Naive thymus-derived CD4-positive, alpha-beta T cell (primary cell): Measurements from ENCODE around the gene APBB1IP. TPM values are rescaled to one million over a fixed set of nuclear protein-coding genes. Genes with fewer than 3 reads are reported as not detected.

Experiments used
- ATAC-seq: fragments of 150-1000 bp; cut with Tn5 transposase; 2 replicates; pipeline ENCODE4 v1.10.0; 2021; ENCODE audit warnings: mild to moderate bottlenecking, moderate library complexity
- CTCF ChIA-PET: fragments of 350-600 bp; sonication (Branson Sonifier 250); formaldehyde crosslinking; loops from one replicate; lab custom pipeline; 2021; ENCODE audit warnings: antibody characterized with exemption; lab: Charles Lee
- POLR2A ChIA-PET: fragments of 350-600 bp; sonication (Branson Sonifier 250); formaldehyde crosslinking; loops from one replicate; lab custom pipeline; 2021; ENCODE audit warnings: antibody characterized with exemption, inconsistent platforms; lab: Charles Lee
- DNase-seq, 9 donors: peaks; one replicate each; pipeline versions ENCODE4 v3.0.0 to v3.0.0-alpha.2; 2020 to 2022; ENCODE audit warnings: mixed read lengths in 1 of 9
- H3K27ac ChIP-seq: one replicate; pipeline ENCODE4 v1.7.0; 2013; ENCODE audit warnings: mild to moderate bottlenecking, low read depth, low read length, moderate library complexity
- H3K27me3 ChIP-seq, 2 donors: one replicate each; pipeline ENCODE4 v1.7.0; 2013; ENCODE audit warnings: low read length in 2 of 2, mild to moderate bottlenecking in 2 of 2, moderate library complexity in 2 of 2; ENCODE audit not compliant: control insufficient read depth in 2 of 2, insufficient read depth in 2 of 2
- H3K36me3 ChIP-seq, 3 experiments: 1 replicate in 2 of 3; 2 replicates in 1 of 3; pipeline ENCODE4 v1.7.0; 2013; ENCODE audit warnings: low read length in 3 of 3, mild to moderate bottlenecking in 3 of 3, moderate library complexity in 1 of 3; ENCODE audit not compliant: insufficient read depth in 3 of 3, control insufficient read depth in 2 of 3
- H3K4me1 ChIP-seq, 2 donors: one replicate each; pipeline ENCODE4 v1.7.0; 2013; ENCODE audit warnings: low read length in 2 of 2, mild to moderate bottlenecking in 2 of 2, moderate library complexity in 1 of 2; ENCODE audit not compliant: control insufficient read depth in 2 of 2, insufficient read depth in 2 of 2
- H3K4me3 ChIP-seq: 2 replicates; pipeline ENCODE4 v1.7.0; 2013; ENCODE audit warnings: mild to moderate bottlenecking, low read length
- H3K9me3 ChIP-seq, 3 experiments: 1 replicate in 2 of 3; 2 replicates in 1 of 3; pipeline ENCODE4 v1.7.0; 2013; ENCODE audit warnings: low read length in 3 of 3; ENCODE audit not compliant: control insufficient read depth in 2 of 3
- H3K27ac Mint-ChIP-seq, 9 donors: one replicate each; pipeline ENCODE4 v1.8.0; 2020 to 2022; ENCODE audit warnings: mixed read lengths in 9 of 9, mild to moderate bottlenecking in 8 of 9, moderate library complexity in 5 of 9, inconsistent platforms in 2 of 9
- H3K27me3 Mint-ChIP-seq, 5 donors: one replicate each; pipeline ENCODE4 v1.8.0; 2021 to 2022; ENCODE audit warnings: mixed read lengths in 5 of 5, mild to moderate bottlenecking in 1 of 5
- H3K36me3 Mint-ChIP-seq, 5 donors: one replicate each; pipeline ENCODE4 v1.8.0; 2020 to 2022; ENCODE audit warnings: mixed read lengths in 5 of 5, mild to moderate bottlenecking in 3 of 5, inconsistent platforms in 1 of 5
- H3K4me1 Mint-ChIP-seq, 7 donors: one replicate each; pipeline ENCODE4 v1.8.0; 2020 to 2022; ENCODE audit warnings: mixed read lengths in 7 of 7, mild to moderate bottlenecking in 3 of 7, inconsistent platforms in 1 of 7
- H3K4me3 Mint-ChIP-seq, 10 donors: one replicate each; pipeline ENCODE4 v1.8.0; 2020 to 2022; ENCODE audit warnings: mild to moderate bottlenecking in 10 of 10, mixed read lengths in 10 of 10, moderate library complexity in 6 of 10, inconsistent platforms in 2 of 10
- H3K9me3 Mint-ChIP-seq, 11 donors: one replicate each; pipeline ENCODE4 v1.8.0; 2020 to 2022; ENCODE audit warnings: mixed read lengths in 11 of 11, mild to moderate bottlenecking in 4 of 11, inconsistent platforms in 1 of 11, moderate library complexity in 1 of 11
- intact Hi-C, 2 donors: fragments of 100-400 bp; cut with micrococcal nuclease; formaldehyde crosslinking; loops; one replicate each; pipeline ENCODE4 v1.15.1; 2023
- polyA plus RNA-seq, 2 donors: library from polyadenylated mRNA; unstranded; fragments of 300-500 nt; fragmentation: Illumina TruSeq; gene quantifications; one replicate each; pipeline ENCODE4 v1.2.3, GENCODE V29; 2021
- total RNA-seq, 6 experiments: library from RNA in 5 of 6; stranded (reverse) in 5 of 6; gene quantifications; 1 replicate in 5 of 6; 2 replicates in 1 of 6; pipeline ENCODE4 v1.2.3 and lab custom pipeline; 2021 to 2026

The APBB1IP gene
- total and polyA plus RNA-seq, 7 experiments from 2014 or later = 60.2 to 101 (median 71.7) TPM

GRCh38 chr10:26481914-26482550, 43.9 kb downstream of the APBB1IP start:
- ChIA-PET POLR2A (interaction anchor here (0.6 to 2.8 kb wide), 11 partner anchors 10 to 44 kb away, joined by 3 to 24 read pairs (median 4); partner anchors contain the start of gene APBB1IP), CTCF (interaction anchor here (1.0 to 1.7 kb wide), 2 partner anchors 13 to 43 kb away, joined by 7 read pairs; no protein-coding TSS in a partner anchor)
- Histone ChIP-seq H3K36me3 (peaks cover 0 to 3% (median 0%) of the 10 kb centered on the region in 3 experiments), H3K9me3 (no peaks in the 10 kb centered on the region), H3K4me1 (peaks cover 81 to 85% of the 10 kb centered on the region in 2 donors), H3K4me3 (peak overlapping the region; percentile 46), H3K27ac (peak overlapping the region; percentile 71), H3K27me3 (no peaks in the 10 kb centered on the region)
- no peaks in the 10 kb centered on the region for H3K27me3 Mint-ChIP-seq
- DNase-seq (peak in 7 of 9 donors; percentile 65 to 90 (median 84)), ATAC-seq (peak; percentile 91)
- intact Hi-C loops = loop anchor here (1.0 to 10.0 kb wide), 8 partner anchors 13 to 1023 kb away; partner anchors contain the start of genes MASTL (in 2 of the 2), APBB1IP (in 1 of the 2), RAB18 (in 1 of the 2) and YME1L1 (in 1 of the 2)
- H3K4me1 Mint-ChIP-seq = peaks cover 60 to 85% (median 79%) of the 10 kb centered on the region in 7 donors
- H3K36me3 Mint-ChIP-seq = peaks cover 3 to 28% (median 19%) of the 10 kb centered on the region in 5 donors
- peak overlapping the region; percentile 68 to 88 (median 76) for H3K4me3 Mint-ChIP-seq
- peak overlapping the region; percentile 85 to 97 (median 95) for H3K27ac Mint-ChIP-seq
- peaks cover 0 to 1% (median 0%) of the 10 kb centered on the region in 11 donors for H3K9me3 Mint-ChIP-seq

- Mint-ChIP-seq H3K4me3 (peak overlapping the region in 9 of 10 donors; percentile 36 to 81 (median 68)), H3K27me3 (no peaks in the 10 kb centered on the region), H3K27ac (peak overlapping the region; percentile 80 to 97 (median 93)), H3K4me1 (peaks cover 59 to 85% (median 79%) of the 10 kb centered on the region in 7 donors), H3K36me3 (peaks cover under 1 to 24% (median 11%) of the 10 kb centered on the region in 5 donors), H3K9me3 (peaks cover 0 to 1% (median 0%) of the 10 kb centered on the region in 11 donors)
- H3K36me3 ChIP-seq = no peaks in the 10 kb centered on the region
- peaks cover 79 to 83% of the 10 kb centered on the region in 2 donors for H3K4me1 ChIP-seq
- no peak for DNase-seq
- ATAC-seq = no peak
- no peak overlapping the region for H3K4me3 ChIP-seq
- no peaks in the 10 kb centered on the region for H3K9me3 ChIP-seq
- POLR2A ChIA-PET = interaction anchor here (0.8 to 2.8 kb wide), 7 partner anchors 9 to 52 kb away, joined by 3 to 16 read pairs (median 4); partner anchors contain the start of gene APBB1IP
- intact Hi-C loops = loop anchor here (2.0 to 10.0 kb wide), 3 partner anchors 199 to 1021 kb away; partner anchors contain the start of genes MASTL (in 1 of the 2), RAB18 (in 1 of the 2) and YME1L1 (in 1 of the 2)
- CTCF ChIA-PET = interaction anchor here (0.7 kb wide), 1 partner anchor 69 kb away, joined by 3 read pairs; no protein-coding TSS in a partner anchor
- H3K27me3 ChIP-seq = no peaks in the 10 kb centered on the region
- H3K27ac ChIP-seq = peak overlapping the region; percentile 71
These were observed 45.4 kb downstream of the APBB1IP start for GRCh38 chr10:26483554-26483953.

- peaks cover 0 to 3% (median 0%) of the 10 kb centered on the region in 11 donors for H3K9me3 Mint-ChIP-seq
- CTCF ChIA-PET = interaction anchor here (0.6 kb wide), 1 partner anchor 12 kb away, joined by 3 read pairs; no protein-coding TSS in a partner anchor
These were observed 47.2 kb downstream of the APBB1IP start for GRCh38 chr10:26485150-26485941.

GRCh38 chr10:26486304-26486703, 48.2 kb downstream of the APBB1IP start:
- DNase-seq = no peak
- CTCF ChIA-PET = no interaction called here
- no peaks in the 10 kb centered on the region for H3K36me3 ChIP-seq
- ATAC-seq = no peak
- POLR2A ChIA-PET = interaction anchor here (0.6 to 2.6 kb wide), 10 partner anchors 11 to 63 kb away, joined by 3 to 15 read pairs (median 5); partner anchors contain the start of gene APBB1IP
- H3K27me3 ChIP-seq = no peaks in the 10 kb centered on the region
- H3K4me1 Mint-ChIP-seq = peaks cover 60 to 85% (median 74%) of the 10 kb centered on the region in 7 donors
- no peaks in the 10 kb centered on the region for H3K27me3 Mint-ChIP-seq
- peaks cover 0 to 3% (median 0%) of the 10 kb centered on the region in 11 donors for H3K9me3 Mint-ChIP-seq
- peak overlapping the region; percentile 11 for H3K4me3 ChIP-seq
- H3K4me1 ChIP-seq = peaks cover 59 to 72% of the 10 kb centered on the region in 2 donors
- no peaks in the 10 kb centered on the region for H3K9me3 ChIP-seq
- H3K36me3 Mint-ChIP-seq = peaks cover 8 to 23% (median 12%) of the 10 kb centered on the region in 5 donors
- intact Hi-C loops = loop anchor here (2.0 to 10.0 kb wide), 8 partner anchors 36 to 1846 kb away; partner anchors contain the start of genes ABI1 (in 2 of the 2), ACBD5 (in 2 of the 2), ANKRD26 (in 1 of the 2) and PDSS1 (in 1 of the 2)
- H3K27ac ChIP-seq = peak overlapping the region; percentile 84
- H3K4me3 Mint-ChIP-seq = peak overlapping the region; percentile 21 to 83 (median 74)
- H3K27ac Mint-ChIP-seq = peak overlapping the region; percentile 90 to 97 (median 94)

More at GRCh38 chr10:26485150-26485941, 47.2 kb downstream of the APBB1IP start:
- H3K4me1 ChIP-seq = peaks cover 69 to 81% of the 10 kb centered on the region in 2 donors
- POLR2A ChIA-PET = interaction anchor here (0.5 to 2.6 kb wide), 4 partner anchors 13 to 50 kb away, joined by 3 to 15 read pairs (median 4); partner anchors contain the start of gene APBB1IP
- Mint-ChIP-seq H3K27ac (peak overlapping the region; percentile 56 to 97 (median 92)), H3K36me3 (peaks cover 8 to 23% (median 12%) of the 10 kb centered on the region in 5 donors), H3K4me1 (peaks cover 61 to 89% (median 81%) of the 10 kb centered on the region in 7 donors), H3K27me3 (no peaks in the 10 kb centered on the region), H3K4me3 (peak overlapping the region in 9 of 10 donors; percentile 2 to 80 (median 64))
- H3K4me3 ChIP-seq = no peak overlapping the region
- H3K27me3 ChIP-seq = no peaks in the 10 kb centered on the region
- H3K9me3 ChIP-seq = no peaks in the 10 kb centered on the region
- no peaks in the 10 kb centered on the region for H3K36me3 ChIP-seq
- peak overlapping the region; percentile 36 for H3K27ac ChIP-seq
- no peak for DNase-seq
- intact Hi-C loops = loop anchor here (5.0 to 10.0 kb wide), 6 partner anchors 37 to 1847 kb away; partner anchors contain the start of genes ACBD5 (in 2 of the 2), PDSS1 (in 1 of the 2) and RAB18 (in 1 of the 2)
- ATAC-seq = no peak

- Histone ChIP-seq H3K4me3 (peak overlapping the region; percentile 43), H3K27me3 (no peaks in the 10 kb centered on the region), H3K36me3 (peaks cover 0 to 6% (median 3%) of the 10 kb centered on the region in 3 experiments), H3K9me3 (no peaks in the 10 kb centered on the region), H3K27ac (peak overlapping the region; percentile 84), H3K4me1 (peaks cover 56 to 64% of the 10 kb centered on the region in 2 donors)
- ChIA-PET CTCF (no interaction called here), POLR2A (interaction anchor here (0.6 to 2.6 kb wide), 10 partner anchors 12 to 64 kb away, joined by 3 to 15 read pairs (median 5); partner anchors contain the start of gene APBB1IP)
- Mint-ChIP-seq H3K27me3 (no peaks in the 10 kb centered on the region), H3K27ac (peak overlapping the region; percentile 90 to 97 (median 94)), H3K36me3 (peaks cover 10 to 24% (median 12%) of the 10 kb centered on the region in 5 donors), H3K4me3 (peak overlapping the region; percentile 8 to 83 (median 74)), H3K9me3 (peaks cover 0 to 3% (median 0%) of the 10 kb centered on the region in 11 donors), H3K4me1 (peaks cover 57 to 82% (median 74%) of the 10 kb centered on the region in 7 donors)
- intact Hi-C loops = loop anchor here (1.0 to 10.0 kb wide), 14 partner anchors 8 to 1845 kb away; partner anchors contain the start of genes ABI1 (in 2 of the 2), ACBD5 (in 2 of the 2), APBB1IP (in 2 of the 2) and ANKRD26 (in 1 of the 2)
- peak; percentile 85 for ATAC-seq
- DNase-seq = peak in 8 of 9 donors; percentile 50 to 86 (median 66)
These were observed 49.1 kb downstream of the APBB1IP start for GRCh38 chr10:26486990-26487850.
